ENCODE results near the gene CCDC186. TPM values are rescaled to one million over a fixed set of nuclear protein-coding genes. Genes with fewer than 3 reads are reported as not detected.

The CCDC186 gene
- polyA plus RNA-seq, 1 of the 3 experiments (the other 2 are of a cell fraction): 1.3 TPM

DNA sequence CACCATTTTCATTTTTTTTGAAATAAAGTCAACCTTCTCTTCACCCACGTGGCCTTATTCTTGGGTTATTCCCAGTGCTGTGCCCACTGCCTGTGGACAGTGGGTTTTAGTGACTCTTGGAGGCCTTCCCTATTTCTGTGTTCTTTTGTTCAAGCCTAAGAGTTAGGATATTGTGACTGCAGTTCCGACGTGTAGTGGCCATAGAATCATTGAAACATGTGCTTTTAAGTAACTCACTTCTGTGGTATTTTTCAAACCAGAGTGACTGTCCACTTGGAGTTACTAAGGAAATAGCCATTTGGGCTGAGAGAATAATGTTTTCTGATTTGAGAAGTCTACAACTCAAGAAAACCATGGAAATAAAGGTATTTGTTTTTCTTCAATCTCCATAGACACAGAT, 28.8 kb upstream of the CCDC186 start:
- Histone ChIP-seq H3K27me3 (ENCODE audit: insufficient read depth) (no peaks in the 10 kb centered on the region; the same call in 1 of the 2 replicates), H4K20me1 (ENCODE audit: insufficient read depth) (no peaks in the 10 kb centered on the region), H3F3A (replicated peaks; ENCODE audit: insufficient read depth) (no peaks in the 10 kb centered on the region), H3K9me3 (no peaks in the 10 kb centered on the region), H3K4me2 (no peak overlapping the region), H3K4me1 (ENCODE audit: control insufficient read depth in 1 of 2, insufficient read depth in 2 of 2, low read depth in 1 of 2, low read length in 1 of 2) (peaks cover 0 to 2% of the 10 kb centered on the region in 2 experiments; a peak in 1 of 4 replicates), H3K79me2 (ENCODE audit: insufficient read depth) (no peaks in the 10 kb centered on the region), H3K36me3 (replicated peaks in 1 of 2; ENCODE audit: control insufficient read depth in 1 of 2, insufficient read depth in 2 of 2, low read length in 1 of 2) (no peaks in the 10 kb centered on the region), H3K27ac (ENCODE audit: low read depth in 2 of 2, low read length in 1 of 2) (no peak overlapping the region), H3K4me3 (ENCODE audit: low read depth in 2 of 2, low read length in 1 of 2) (no peak overlapping the region), H3K9me2 (no peaks in the 10 kb centered on the region), H2AFZ (ENCODE audit: low read depth) (no peak overlapping the region), H3K9ac (no peak overlapping the region)
- TF ChIP-seq NRF1 (IDR thresholded peaks at IDR 0.05; ENCODE audit: low read depth, low read length) (no peak), SMC3 (IDR thresholded peaks at IDR 0.05; ENCODE audit: low read depth, low read length) (no peak), MEF2A (IDR thresholded peaks at IDR 0.05; ENCODE audit: borderline replicate concordance, low read depth) (no peak), ELF1 (IDR thresholded peaks at IDR 0.05) (no peak), JUND (IDR thresholded peaks at IDR 0.05) (no peak), RCOR1 (IDR thresholded peaks at IDR 0.05; ENCODE audit: low read length) (no peak), EP300 (IDR thresholded peaks at IDR 0.05; ENCODE audit: borderline replicate concordance in 1 of 2, low read depth in 1 of 2, low read length in 1 of 2) (no peak), MXI1 (IDR thresholded peaks at IDR 0.05; ENCODE audit: low read depth, low read length) (no peak), TCF12 (IDR thresholded peaks at IDR 0.05) (no peak)
- TF ChIP-seq, protein P1, sequence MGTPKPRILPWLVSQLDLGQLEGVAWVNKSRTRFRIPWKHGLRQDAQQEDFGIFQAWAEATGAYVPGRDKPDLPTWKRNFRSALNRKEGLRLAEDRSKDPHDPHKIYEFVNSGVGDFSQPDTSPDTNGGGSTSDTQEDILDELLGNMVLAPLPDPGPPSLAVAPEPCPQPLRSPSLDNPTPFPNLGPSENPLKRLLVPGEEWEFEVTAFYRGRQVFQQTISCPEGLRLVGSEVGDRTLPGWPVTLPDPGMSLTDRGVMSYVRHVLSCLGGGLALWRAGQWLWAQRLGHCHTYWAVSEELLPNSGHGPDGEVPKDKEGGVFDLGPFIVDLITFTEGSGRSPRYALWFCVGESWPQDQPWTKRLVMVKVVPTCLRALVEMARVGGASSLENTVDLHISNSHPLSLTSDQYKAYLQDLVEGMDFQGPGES (IDR thresholded peaks at IDR 0.05; ENCODE audit: low read depth, low read length): no peak
- TF ChIP-seq, protein P2, sequence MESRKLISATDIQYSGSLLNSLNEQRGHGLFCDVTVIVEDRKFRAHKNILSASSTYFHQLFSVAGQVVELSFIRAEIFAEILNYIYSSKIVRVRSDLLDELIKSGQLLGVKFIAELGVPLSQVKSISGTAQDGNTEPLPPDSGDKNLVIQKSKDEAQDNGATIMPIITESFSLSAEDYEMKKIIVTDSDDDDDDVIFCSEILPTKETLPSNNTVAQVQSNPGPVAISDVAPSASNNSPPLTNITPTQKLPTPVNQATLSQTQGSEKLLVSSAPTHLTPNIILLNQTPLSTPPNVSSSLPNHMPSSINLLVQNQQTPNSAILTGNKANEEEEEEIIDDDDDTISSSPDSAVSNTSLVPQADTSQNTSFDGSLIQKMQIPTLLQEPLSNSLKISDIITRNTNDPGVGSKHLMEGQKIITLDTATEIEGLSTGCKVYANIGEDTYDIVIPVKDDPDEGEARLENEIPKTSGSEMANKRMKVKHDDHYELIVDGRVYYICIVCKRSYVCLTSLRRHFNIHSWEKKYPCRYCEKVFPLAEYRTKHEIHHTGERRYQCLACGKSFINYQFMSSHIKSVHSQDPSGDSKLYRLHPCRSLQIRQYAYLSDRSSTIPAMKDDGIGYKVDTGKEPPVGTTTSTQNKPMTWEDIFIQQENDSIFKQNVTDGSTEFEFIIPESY (IDR thresholded peaks at IDR 0.05; ENCODE audit: borderline replicate concordance, low read depth): no peak
- TF ChIP-seq, protein P3, sequence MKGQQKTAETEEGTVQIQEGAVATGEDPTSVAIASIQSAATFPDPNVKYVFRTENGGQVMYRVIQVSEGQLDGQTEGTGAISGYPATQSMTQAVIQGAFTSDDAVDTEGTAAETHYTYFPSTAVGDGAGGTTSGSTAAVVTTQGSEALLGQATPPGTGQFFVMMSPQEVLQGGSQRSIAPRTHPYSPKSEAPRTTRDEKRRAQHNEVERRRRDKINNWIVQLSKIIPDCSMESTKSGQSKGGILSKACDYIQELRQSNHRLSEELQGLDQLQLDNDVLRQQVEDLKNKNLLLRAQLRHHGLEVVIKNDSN (IDR thresholded peaks at IDR 0.05; ENCODE audit: borderline replicate concordance, low read depth): no peak
- DNase-seq: no peak
- WGBS (ENCODE audit: low lambda C conversion rate): 66% methylated on average over 3 of the region's 3 CpGs
- CTCF ChIA-PET: interaction anchor here (1.1 to 1.6 kb wide), 3 partner anchors 8 to 14 kb away, joined by 3 to 4 read pairs (median 4); no protein-coding TSS in a partner anchor
- POLR2A ChIA-PET: no interaction called here

DNA sequence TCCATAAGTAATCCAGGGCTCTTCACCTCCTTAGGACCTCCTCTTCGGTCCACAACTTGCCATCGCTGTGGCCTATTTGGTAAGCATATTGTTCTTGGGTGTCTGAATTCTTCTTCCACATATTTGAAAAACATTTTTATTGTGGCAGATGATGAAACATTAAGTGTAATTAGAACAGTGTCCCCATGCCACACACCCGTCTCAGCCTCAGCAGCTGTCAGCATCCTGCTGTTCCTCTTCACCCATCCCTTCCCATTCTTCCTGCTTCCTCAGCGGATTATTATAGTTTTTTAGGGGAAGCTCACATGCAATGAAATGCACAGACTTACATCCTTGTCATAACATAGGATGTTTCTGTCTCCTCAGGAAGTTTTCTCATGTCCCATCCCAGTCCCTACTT, 25.2 kb upstream of the CCDC186 start:
- TF ChIP-seq RCOR1 (IDR thresholded peaks at IDR 0.05; ENCODE audit: low read length) (no peak), NFIC (IDR thresholded peaks at IDR 0.05; ENCODE audit: borderline replicate concordance) (no peak), NRF1 (IDR thresholded peaks at IDR 0.05; ENCODE audit: low read depth, low read length) (no peak), CHD2 (IDR thresholded peaks at IDR 0.05; ENCODE audit: low read length, partially characterized antibody) (no peak), SIN3A (IDR thresholded peaks at IDR 0.05; ENCODE audit: borderline replicate concordance, low read depth, low read length) (no peak), POLR2AphosphoS5 (IDR thresholded peaks at IDR 0.05; ENCODE audit: low read depth, low read length) (no peak)
- TF ChIP-seq, protein P2 (IDR thresholded peaks at IDR 0.05; ENCODE audit: borderline replicate concordance, low read depth): no peak
- Histone ChIP-seq H3K27ac (ENCODE audit: low read depth in 2 of 2, low read length in 1 of 2) (no peak overlapping the region), H2AFZ (ENCODE audit: low read depth) (no peak overlapping the region), H3K9me3 (no peaks in the 10 kb centered on the region), H3K79me2 (ENCODE audit: insufficient read depth) (no peaks in the 10 kb centered on the region), H3K9ac (no peak overlapping the region), H3F3A (replicated peaks; ENCODE audit: insufficient read depth) (no peaks in the 10 kb centered on the region), H3K9me2 (no peaks in the 10 kb centered on the region), H4K20me1 (ENCODE audit: insufficient read depth) (no peaks in the 10 kb centered on the region), H3K4me1 (ENCODE audit: control insufficient read depth in 1 of 2, insufficient read depth in 2 of 2, low read depth in 1 of 2, low read length in 1 of 2) (peaks cover 0 to 2% of the 10 kb centered on the region in 2 experiments; a peak in 1 of 4 replicates), H3K4me3 (ENCODE audit: low read depth in 2 of 2, low read length in 1 of 2) (no peak overlapping the region), H3K36me3 (replicated peaks in 1 of 2; ENCODE audit: control insufficient read depth in 1 of 2, insufficient read depth in 2 of 2, low read length in 1 of 2) (no peaks in the 10 kb centered on the region), H3K4me2 (no peak overlapping the region), H3K27me3 (ENCODE audit: insufficient read depth) (no peaks in the 10 kb centered on the region)
- DNase-seq: no peak
- ChIA-PET POLR2A (no interaction called here), CTCF (no interaction called here)
- WGBS (ENCODE audit: low lambda C conversion rate): 76% methylated on average over 4 of the region's 4 CpGs
